Hematopoietic multipotent progenitor cell (in vitro differentiated cells): ENCODE results near the gene DEAF1. TPM values are rescaled to one million over a fixed set of nuclear protein-coding genes. Genes with fewer than 3 reads are reported as not detected.
A peak's percentile ranks its signal among the peaks of the same experiment; 100 is the strongest.
"Not testable (repeated sequence)": the region's sequence is repeated elsewhere in the genome, so short reads cannot be mapped to it uniquely, and the experiment has no call there.

Source experiments
- DNase-seq, 3 donors: peaks; one replicate each; pipeline ENCODE4 v3.0.0-alpha.2; 2011 to 2015; ENCODE audit warnings: low read depth in 2 of 3, low spot score in 2 of 3
- total RNA-seq: library from RNA; depleted of rRNA; stranded (reverse); fragments of >200 nt; gene quantifications from one replicate; pipeline ENCODE4 v1.2.3, GENCODE V29; 2012

Gene DEAF1
- total RNA-seq, 1 donor, result 80.8 TPM

DNA sequence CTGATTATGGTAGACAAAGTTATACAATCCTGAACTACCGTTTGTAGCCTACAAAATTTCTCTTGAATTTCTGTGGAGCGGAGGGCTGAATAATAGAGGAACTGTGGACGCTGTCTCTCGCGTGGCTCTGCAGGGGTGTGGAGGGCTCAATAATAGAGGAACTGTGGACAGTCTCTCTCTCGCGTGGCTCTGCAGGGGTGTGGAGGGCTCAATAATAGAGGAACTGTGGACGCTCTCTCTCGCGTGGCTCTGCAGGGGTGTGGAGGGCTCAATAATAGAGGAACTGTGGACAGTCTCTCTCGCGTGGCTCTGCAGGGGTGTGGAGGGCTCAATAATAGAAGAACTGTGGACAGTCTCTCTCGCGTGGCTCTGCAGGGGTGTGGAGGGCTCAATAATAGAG, 41.9 kb downstream of the DEAF1 start:
- DNase-seq, result not testable (repeated sequence)

DNA sequence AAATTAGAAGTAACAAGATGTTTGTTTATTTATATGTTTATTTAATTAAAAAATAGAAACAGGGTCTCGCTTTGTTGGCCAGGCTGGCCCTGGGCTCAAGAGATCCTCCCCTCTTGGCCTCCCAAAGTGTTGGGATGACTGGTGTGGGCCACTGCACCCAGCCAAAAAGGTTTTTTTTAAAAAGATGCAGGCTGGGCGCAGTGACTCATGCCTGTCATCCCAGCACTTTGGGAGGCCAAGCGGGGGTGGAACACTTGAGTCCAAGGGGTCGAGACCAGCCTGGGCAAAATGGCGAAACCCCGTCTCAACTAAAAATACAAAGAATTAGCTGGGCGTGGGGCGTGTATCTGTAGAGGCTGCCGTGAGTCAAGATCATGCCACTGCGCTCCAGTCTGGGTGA, 44.5 kb downstream of the DEAF1 start:
- DNase-seq, result no peak

DNA sequence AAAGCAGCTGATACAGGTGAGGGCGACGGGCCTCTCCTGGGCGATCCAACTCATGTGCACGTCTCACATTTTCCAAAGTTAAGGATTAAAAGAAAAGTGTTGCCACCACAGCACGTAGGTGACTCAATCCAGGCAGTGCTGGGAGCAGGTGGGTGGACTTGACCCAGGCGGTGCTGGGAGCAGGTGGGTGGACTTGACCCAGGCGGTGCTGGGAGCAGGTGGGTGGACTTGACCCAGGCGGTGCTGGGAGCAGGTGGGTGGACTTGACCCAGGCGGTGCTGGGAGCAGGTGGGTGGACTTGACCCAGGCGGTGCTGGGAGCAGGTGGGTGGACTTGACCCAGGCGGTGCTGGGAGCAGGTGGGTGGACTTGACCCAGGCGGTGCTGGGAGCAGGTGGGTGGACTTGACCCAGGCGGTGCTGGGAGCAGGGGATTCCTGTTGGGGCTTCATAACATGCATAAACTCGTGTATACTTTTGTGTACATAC, 47.3 kb downstream of the DEAF1 start:
- not testable (repeated sequence) for DNase-seq

DNA sequence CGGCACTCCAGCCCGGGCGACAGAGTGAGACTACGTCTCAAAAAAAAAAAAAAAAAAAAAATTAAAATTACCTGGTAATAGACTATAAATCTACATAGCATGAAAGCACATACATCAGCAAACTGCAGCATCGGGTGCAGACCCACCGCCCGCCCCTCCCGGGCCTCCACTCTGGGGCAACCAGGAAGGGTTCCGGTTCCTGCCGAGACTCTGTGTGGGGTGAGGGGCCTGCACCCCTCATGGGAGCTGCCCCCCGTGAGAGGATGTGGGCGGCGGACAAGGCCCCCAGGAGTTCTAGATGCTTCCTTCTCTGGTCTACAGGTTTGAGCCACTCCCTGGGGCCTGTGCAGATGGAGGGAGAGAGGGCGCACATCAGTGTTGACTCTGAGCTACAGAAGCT, 48.8 kb downstream of the DEAF1 start:
- no peak for DNase-seq

DNA sequence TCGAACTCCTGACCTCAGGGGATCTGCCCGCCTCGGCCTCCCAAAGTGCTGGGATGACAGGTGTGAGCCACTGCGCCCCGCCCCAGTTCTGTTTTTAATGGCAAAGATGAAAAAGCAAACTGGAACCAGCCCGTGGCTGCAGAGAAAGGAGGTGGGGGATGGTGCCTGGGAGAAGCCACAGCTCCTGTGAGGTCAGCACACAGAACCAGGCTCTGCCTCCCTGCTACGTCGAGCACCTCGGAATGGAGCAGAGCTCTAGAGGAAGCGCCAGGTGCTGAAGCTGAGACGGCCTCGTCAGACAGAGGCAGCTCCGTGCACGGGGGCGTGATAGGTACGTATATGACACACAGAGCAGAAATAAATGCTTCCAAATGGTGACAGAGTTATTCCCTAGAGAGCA, 49.5 kb downstream of the DEAF1 start:
- no peak for DNase-seq

DNA sequence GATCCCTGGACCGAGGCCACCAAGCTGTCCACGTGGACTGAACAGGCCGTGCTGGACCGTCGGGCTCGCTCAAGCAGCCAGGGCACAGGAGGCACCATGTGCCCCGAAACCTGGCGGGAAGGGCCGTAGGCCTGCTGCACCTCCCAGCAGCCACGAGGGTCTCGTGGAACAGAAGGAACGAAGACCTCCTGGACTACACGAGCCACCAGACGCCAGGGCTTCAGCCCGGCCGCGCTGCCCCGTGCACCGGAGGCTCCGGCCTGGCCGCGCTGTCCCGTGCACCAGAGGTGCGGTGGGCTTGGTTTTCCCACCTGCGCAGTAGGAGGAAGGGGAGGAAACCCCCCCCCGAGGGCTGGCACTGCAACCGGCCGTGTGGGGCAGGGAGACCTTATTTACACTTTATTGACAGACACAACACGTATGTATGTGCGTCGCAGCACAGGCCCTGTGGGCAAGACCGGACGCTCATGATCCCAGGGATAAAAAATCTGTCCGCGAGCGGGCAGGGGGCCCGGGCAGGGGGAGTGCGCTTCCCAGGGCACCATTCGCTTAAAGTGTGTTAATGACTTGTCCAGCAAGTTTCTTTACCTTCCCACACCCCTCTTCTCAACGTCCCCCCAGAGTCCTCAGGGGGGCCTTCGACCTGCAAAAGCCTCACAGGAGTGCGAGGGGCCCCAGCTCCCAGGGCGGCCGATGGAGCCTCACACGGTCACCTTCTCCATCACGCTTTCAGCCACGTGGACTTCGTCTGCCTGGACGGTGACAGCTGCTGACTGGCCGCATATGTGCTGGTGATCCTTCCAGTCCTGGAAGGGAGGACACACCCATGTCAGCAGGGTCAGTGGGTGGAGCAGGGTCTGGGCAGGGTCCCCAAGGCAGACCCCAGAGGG, 50.9 kb downstream of the DEAF1 start:
- DNase-seq, result no peak

DNA sequence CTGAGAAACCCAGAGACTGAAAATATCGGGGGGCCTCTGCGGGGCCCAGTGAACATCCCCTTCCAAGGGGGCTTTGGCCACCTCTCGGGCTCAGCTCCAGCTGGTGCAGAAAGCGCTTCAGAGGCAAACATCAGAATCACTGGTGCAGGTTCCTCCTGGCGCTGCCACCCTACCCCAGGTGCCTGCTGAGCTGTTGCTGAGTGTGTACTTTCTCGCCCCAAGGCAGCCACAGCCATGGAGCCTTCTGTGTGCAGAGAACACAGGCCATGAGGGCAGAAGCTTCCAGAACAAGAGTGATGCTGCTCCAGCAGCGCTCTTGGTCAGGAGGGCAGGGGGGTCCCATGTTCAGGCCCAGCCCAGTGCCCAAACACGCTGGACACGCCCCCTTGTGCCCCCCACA, 51.7 kb downstream of the DEAF1 start:
- DNase-seq, result no peak

DNA sequence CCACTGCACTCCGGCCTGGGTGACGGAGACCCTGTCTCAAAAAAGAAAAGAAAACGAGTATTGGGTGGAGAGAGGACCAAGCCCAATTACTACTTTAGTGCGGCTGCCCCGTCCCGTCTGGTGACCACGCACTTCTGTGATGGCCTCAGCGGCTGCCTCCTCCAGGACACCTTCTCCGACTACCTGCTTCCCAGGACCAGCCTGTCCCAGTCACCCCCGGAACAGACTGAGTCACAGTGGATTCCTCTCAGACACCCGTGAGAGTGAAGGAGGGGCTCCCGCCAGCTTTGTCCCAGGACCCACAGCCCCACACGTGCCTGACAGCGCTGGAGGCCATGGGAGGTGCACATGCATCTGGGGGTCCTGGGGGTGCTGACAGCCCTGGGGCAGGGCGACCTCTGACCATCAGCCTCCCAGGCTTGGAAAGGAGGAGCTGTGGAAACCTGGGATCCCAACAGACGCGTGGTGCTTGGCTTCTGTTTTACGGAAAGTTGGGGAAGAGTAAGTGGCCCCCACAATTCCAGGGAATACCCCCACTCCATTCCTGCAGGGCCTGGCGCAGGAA, 53.1 kb downstream of the DEAF1 start:
- no peak for DNase-seq

DNA sequence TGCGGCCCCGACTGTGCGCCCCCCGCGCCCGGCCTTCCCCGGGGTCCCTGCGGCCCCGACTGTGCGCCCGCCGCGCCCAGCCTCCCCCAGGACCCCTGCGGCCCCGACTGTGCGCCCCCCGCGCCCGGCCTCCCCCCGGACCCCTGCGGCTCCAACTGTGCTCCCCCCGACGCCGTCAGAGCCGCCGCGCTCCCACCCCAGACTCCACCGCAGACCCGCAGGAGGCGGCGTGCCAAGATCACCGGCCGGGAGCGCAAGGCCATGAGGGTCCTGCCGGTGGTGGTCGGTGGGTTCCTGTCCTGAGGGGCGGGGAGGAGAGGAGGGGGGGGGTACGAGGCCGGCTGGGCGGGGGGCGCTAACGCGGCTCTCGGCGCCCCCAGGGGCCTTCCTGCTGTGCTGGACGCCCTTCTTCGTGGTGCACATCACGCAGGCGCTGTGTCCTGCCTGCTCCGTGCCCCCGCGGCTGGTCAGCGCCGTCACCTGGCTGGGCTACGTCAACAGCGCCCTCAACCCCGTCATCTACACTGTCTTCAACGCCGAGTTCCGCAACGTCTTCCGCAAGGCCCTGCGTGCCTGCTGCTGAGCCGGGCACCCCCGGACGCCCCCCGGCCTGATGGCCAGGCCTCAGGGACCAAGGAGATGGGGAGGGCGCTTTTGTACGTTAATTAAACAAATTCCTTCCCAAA, 54.9 kb downstream of the DEAF1 start:
- DNase-seq, result peak in 2 of 3 donors; percentile 26 to 44

DNA sequence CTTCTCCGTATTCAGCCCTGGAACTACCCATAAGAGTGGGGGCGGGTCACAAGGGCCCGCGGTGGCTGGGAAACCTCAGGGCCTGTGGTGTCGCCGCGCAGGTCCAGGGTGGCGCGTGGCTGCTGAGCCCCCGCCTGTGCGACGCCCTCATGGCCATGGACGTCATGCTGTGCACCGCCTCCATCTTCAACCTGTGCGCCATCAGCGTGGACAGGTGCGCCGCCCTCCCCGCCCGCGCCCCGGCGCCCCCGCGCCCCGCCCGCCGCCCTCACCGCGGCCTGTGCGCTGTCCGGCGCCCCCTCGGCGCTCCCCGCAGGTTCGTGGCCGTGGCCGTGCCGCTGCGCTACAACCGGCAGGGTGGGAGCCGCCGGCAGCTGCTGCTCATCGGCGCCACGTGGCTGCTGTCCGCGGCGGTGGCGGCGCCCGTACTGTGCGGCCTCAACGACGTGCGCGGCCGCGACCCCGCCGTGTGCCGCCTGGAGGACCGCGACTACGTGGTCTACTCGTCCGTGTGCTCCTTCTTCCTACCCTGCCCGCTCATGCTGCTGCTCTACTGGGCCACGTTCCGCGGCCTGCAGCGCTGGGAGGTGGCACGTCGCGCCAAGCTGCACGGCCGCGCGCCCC, 55.6 kb downstream of the DEAF1 start:
- no peak for DNase-seq

DNA sequence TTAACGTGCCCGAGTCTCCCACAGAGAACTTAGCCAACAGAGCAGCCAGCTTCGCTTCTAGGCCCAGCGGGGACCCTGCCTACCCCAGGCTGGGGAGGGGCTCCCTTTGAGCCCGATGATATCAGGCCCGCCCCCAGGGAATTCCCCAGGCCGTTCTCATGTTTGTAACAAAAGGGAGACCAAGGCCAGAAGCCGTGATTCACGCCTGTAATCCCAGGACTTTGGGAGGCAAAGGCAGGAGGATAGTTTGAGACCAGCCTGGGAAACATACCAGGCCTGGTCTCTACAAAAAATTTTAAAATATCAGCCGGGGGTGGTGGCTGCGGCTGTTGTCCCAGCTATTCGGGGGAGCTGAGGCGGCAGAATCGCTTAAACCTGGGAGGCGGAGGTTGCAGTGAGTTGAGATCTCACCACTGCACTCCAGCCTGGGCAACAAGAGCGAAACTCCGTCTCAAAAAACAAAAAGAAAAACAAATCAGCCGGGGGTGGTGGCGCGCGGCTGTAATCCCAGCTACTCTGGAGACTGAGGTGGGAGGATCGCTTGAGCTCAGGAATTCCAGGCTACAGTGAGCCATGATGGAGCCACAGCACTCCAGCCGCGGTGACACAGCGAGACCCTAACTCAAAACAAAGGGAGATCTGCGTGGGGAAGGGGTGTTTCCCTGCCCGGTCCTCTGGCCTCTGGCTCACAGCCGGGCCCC, 56.2 kb downstream of the DEAF1 start:
- no peak for DNase-seq

DNA sequence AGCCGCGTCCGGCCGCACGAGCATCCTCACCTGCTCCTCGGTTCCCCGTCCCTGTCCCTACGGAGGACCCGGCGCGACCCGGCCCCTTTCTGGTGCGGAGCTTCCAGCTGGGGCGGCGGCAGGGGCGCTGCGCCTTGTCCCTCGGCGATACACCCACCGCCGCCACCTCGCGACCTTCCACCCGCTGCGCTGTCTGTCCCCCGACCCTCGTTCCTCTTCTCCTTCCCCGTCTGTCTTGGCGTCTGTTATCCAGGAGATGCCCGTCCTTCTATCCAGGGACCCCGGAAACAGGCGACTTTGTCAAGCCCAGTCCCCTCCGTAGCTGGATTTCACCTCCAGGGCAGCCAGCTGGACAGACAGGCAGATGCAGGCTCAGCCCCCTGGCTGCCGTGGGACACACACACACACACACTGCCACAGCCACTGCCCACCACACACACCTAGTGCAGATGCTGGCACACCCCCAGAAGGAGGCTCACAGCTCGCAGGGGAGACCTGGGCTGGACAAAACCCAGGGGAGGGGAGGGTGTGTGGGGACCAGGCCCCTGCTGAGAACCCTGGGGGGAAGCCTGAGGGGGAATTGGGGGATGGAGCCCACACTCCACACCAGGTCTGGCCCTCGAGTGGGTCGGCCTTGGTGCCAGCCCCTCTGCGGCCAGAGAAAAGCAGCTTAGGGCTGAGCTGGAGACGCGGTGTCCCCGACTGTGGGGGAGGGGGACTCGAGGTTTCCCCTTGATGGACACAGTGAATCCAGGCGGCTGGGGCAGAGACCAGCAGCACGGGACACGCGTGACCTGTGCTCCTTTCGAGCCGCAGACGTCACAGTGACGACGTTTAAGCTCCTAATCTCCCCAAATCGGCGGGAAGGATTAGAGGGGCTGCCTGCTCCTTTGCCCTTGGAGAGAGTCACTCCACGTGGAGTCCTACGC, 57.2 kb downstream of the DEAF1 start:
- no peak for DNase-seq

DNA sequence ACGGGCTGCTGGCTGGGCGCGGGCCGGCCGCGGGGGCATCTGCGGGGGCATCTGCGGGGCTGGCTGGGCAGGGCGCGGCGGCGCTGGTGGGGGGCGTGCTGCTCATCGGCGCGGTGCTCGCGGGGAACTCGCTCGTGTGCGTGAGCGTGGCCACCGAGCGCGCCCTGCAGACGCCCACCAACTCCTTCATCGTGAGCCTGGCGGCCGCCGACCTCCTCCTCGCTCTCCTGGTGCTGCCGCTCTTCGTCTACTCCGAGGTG, 57.8 kb downstream of the DEAF1 start:
- no peak for DNase-seq

DNA sequence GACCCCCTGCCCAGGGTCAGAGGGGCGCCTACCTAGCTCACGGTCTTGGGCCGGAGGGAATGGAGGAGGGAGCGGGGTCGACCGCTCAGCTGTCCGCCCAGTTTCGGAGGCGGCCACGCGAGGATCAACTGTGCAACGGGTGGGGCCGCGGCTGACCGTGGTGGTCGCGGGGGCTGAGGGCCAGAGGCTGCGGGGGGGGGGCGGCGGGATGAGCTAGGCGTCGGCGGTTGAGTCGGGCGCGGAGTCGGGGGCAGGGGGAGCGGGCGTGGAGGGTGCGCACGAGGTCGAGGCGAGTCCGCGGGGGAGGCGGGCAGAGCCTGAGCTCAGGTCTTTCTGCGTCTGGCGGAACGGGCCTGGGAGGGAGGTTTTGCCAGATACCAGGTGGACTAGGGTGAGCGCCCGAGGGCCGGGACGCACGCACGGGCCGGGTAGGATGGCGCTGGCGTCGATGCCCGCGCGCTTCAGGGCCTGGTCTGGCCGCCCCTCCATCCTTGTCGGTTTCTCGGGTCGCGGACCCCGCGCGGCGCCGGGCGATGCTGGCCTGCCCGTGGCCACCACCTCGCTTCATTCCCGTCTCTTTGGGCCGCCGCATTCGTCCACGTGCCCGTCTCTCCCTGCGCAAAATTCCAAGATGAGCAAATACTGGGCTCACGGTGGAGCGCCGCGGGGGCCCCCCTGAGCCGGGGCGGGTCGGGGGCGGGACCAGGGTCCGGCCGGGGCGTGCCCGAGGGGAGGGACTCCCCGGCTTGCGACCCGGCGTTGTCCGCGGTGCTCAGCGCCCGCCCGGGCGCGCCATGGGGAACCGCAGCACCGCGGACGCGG, 58.3 kb downstream of the DEAF1 start, which contains the start of gene DRD4:
Gene DRD4, plus strand, starts transcription at position 759 of the 822 bp plus-strand sequence. Its CDS starts 36 bp downstream, at position 795.
- no peak for DNase-seq

DNA sequence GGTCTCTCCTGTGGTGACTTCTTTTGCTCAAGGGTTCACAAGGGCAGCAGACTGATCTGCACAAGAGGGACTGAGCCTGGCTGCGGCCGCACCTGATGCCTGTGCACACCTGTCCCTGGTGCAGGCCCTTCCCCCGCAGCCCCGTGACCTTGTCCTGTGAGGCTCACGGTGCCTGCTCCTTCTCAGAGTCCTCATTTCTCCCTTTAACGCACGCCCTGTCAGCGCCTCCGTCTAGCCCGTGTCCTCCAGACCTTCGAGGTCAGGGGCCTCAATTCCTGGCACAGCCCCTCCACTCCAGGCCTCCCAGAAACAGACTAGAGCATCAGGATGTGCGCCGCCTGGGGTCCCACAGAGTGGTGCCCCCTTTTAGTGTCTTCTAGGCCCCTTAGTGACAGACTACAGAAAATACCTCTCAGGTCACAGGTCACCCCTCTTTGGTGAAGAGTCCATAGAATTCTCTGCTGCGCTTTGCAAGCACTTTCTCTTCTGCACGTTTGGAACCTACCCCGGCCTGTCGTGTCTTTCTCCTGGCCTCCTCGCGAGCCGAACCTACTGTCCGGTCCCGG, 59.0 kb downstream of the DEAF1 start:
- no peak for DNase-seq

DNA sequence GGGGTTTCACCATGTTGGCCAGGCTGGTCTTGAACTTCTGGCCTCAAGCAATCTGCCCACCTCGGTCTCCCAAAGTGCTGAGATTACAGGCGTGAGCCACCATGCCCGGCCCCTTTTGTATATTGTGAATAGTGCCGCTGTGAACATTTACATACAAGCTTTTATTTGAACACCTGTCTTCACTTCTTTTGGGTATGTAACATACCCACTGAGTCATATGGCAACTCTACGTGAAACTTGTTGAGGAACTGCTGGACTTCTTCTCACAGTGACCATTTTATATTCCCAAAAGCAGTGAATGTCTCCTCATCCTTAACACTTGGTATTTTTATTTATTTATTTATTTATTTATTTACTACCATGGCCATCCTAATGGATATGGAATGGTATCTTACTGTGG, 64.2 kb downstream of the DEAF1 start:
- DNase-seq, result no peak

DNA sequence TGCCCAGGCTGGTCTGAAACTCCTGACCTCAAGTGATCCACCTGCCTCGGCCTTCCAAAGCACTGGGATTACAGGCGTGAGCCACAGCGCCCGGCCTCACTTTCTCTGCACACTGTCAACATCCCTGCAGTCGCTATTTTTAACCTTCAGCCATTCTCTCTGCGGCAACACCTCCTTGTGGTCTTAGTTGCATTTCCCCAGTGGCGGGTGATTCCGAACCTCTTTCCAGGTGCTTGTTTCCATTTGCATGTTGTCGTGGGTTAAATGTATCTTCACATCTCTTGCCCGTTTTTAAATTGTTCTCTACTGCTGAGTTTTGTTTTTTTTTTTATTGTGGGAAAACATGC, 65.8 kb downstream of the DEAF1 start:
- DNase-seq, result peak in 1 of 3 donors; percentile 32

DNA sequence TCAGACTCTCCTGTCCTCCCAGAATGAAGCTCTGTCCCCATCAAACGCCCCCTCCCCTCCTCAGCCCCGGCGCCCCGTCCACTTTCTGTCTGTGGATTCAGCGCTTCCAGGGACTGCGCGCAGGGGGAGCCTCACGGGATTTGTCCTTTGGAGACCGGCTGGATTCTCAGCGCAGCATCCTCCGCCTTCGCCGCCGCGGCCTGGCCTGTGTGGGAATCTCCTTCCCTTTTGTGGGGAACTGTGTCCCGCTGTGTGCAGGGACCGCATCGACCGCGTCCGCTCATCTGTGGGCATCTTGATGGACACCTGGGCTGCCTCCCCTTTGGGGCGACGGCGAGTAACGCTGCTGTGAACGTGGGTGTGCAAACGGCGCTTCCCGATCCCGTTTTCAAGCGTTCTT, 67.0 kb downstream of the DEAF1 start:
- no peak for DNase-seq

DNA sequence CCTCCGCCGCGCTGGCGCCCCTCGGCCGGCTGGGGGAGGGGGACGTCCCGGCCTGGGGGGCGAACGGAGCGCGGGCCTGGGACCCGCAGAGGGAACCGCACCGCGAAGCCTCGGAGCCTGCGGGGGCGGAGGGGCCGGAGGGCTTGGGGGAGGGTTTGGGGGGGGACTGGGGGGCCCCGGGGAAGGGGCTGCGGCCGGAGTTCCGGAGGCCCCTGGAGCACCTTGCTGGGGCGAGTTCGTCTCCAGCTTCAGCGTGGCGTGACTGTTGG, 67.8 kb downstream of the DEAF1 start:
- no peak for DNase-seq
